Activated T-cell treated with anti-CD3 and anti-CD28 coated beads for 4 hours (primary cell): Measurements from ENCODE around the gene NCK1.

Experiments
- DNase-seq: peaks from one replicate; pipeline ENCODE4 v3.0.0-alpha.2; 2020

NCK1 gene

GRCh38 chr3:136910697-136911096 lies 48.7 kb downstream of the NCK1 start:
- no peak for DNase-seq

GRCh38 chr3:136913168-136913567 lies 51.2 kb downstream of the NCK1 start:
- DNase-seq: no peak

- DNase-seq: no peak
Measured at GRCh38 chr3:136914739-136915138, 52.7 kb downstream of the NCK1 start.

GRCh38 chr3:136916223-136916622 lies 54.2 kb downstream of the NCK1 start:
- DNase-seq: no peak

- DNase-seq: no peak
Measured at GRCh38 chr3:136919799-136920580, 58.0 kb downstream of the NCK1 start.

GRCh38 chr3:136920904-136921611 lies 59.0 kb downstream of the NCK1 start:
- no peak for DNase-seq

GRCh38 chr3:136925425-136926190 lies 63.6 kb downstream of the NCK1 start:
- DNase-seq: no peak

GRCh38 chr3:136928240-136928639 lies 66.2 kb downstream of the NCK1 start:
- no peak for DNase-seq

GRCh38 chr3:136929977-136930670 lies 68.1 kb downstream of the NCK1 start:
- DNase-seq: no peak

GRCh38 chr3:136931606-136932005 lies 69.6 kb downstream of the NCK1 start:
- DNase-seq: no peak

GRCh38 chr3:136932523-136932922 lies 70.5 kb downstream of the NCK1 start:
- no peak for DNase-seq

GRCh38 chr3:136932978-136933772 lies 71.2 kb downstream of the NCK1 start:
- DNase-seq: no peak

GRCh38 chr3:136937175-136937574 lies 75.2 kb downstream of the NCK1 start:
- no peak for DNase-seq

- DNase-seq: no peak
Measured at GRCh38 chr3:136937851-136938250, 75.8 kb downstream of the NCK1 start.

- DNase-seq: no peak
Measured at GRCh38 chr3:136938334-136938733, 76.3 kb downstream of the NCK1 start.

GRCh38 chr3:136939489-136939888 lies 77.5 kb downstream of the NCK1 start:
- no peak for DNase-seq

- no peak for DNase-seq
Measured at GRCh38 chr3:136942803-136943202, 80.8 kb downstream of the NCK1 start.

- DNase-seq: no peak
Measured at GRCh38 chr3:136943436-136943835, 81.4 kb downstream of the NCK1 start.

GRCh38 chr3:136946978-136947377 lies 85.0 kb downstream of the NCK1 start:
- no peak for DNase-seq

GRCh38 chr3:136947477-136947876 lies 85.5 kb downstream of the NCK1 start:
- DNase-seq: no peak

- DNase-seq: no peak
Measured at GRCh38 chr3:136949146-136949545, 87.1 kb downstream of the NCK1 start.

- DNase-seq: no peak
Measured at GRCh38 chr3:136949708-136950107, 87.7 kb downstream of the NCK1 start.
